Stimulated activated CD4-positive, alpha-beta T cell treated with anti-CD3 and anti-CD28 coated beads, Interleukin-4, amount 100 ng/mL, for 48 hours (primary cell): ENCODE data around the gene CENPB.

ENCODE experiments used
- DNase-seq, 2 donors: peaks; one replicate each; pipeline ENCODE4 v3.0.0-alpha.2; 2020; ENCODE audit warnings: low read depth in 2 of 2

CENPB gene

GRCh38 chr20:3766422-3767109 is 20.0 kb downstream of the CENPB start:
- no peak for DNase-seq

- no peak for DNase-seq
Measured at GRCh38 chr20:3765171-3765882, 21.2 kb downstream of the CENPB start.

GRCh38 chr20:3764659-3765058 is 21.9 kb downstream of the CENPB start:
- DNase-seq, result no peak

- DNase-seq, result no peak
Measured at GRCh38 chr20:3763671-3764601, 22.6 kb downstream of the CENPB start.

GRCh38 chr20:3760655-3761348 is 25.7 kb downstream of the CENPB start:
- no peak for DNase-seq

- no peak for DNase-seq
Measured at GRCh38 chr20:3759884-3760283, 26.7 kb downstream of the CENPB start.

GRCh38 chr20:3759316-3759823 is 27.2 kb downstream of the CENPB start:
- no peak for DNase-seq

GRCh38 chr20:3758566-3758965 is 28.0 kb downstream of the CENPB start:
- DNase-seq, result no peak

- no peak for DNase-seq
Measured at GRCh38 chr20:3757268-3757667, 29.3 kb downstream of the CENPB start.

GRCh38 chr20:3755814-3756480 is 30.6 kb downstream of the CENPB start:
- DNase-seq, result no peak

GRCh38 chr20:3755269-3755668 is 31.3 kb downstream of the CENPB start:
- DNase-seq, result no peak

- no peak for DNase-seq
Measured at GRCh38 chr20:3754276-3754630, 32.3 kb downstream of the CENPB start.

- no peak for DNase-seq
Measured at GRCh38 chr20:3753501-3754275, 32.9 kb downstream of the CENPB start.

GRCh38 chr20:3753098-3753497 is 33.4 kb downstream of the CENPB start:
- DNase-seq, result peak; percentile 40 to 50

- DNase-seq, result no peak
Measured at GRCh38 chr20:3752386-3752759, 34.2 kb downstream of the CENPB start.

GRCh38 chr20:3751675-3752385 is 34.7 kb downstream of the CENPB start:
- peak; percentile 40 to 59 for DNase-seq

GRCh38 chr20:3751305-3751674 is 35.2 kb downstream of the CENPB start:
- no peak for DNase-seq

GRCh38 chr20:3749689-3750531 is 36.6 kb downstream of the CENPB start:
- peak; percentile 19 to 46 for DNase-seq
